ENCODE measurements around the gene TICRR.

Gene TICRR

GRCh38 chr15:89649716-89650115 is 74.4 kb downstream of the TICRR start:
- DNase-seq (ENCODE audit: low read depth, low spot score): no peak
- POLR2A ChIA-PET: no interaction called here
- H3K4me3 ChIP-seq (ENCODE audit: low read depth, low read length): no peak overlapping the region
- TF ChIP-seq, protein P1, sequence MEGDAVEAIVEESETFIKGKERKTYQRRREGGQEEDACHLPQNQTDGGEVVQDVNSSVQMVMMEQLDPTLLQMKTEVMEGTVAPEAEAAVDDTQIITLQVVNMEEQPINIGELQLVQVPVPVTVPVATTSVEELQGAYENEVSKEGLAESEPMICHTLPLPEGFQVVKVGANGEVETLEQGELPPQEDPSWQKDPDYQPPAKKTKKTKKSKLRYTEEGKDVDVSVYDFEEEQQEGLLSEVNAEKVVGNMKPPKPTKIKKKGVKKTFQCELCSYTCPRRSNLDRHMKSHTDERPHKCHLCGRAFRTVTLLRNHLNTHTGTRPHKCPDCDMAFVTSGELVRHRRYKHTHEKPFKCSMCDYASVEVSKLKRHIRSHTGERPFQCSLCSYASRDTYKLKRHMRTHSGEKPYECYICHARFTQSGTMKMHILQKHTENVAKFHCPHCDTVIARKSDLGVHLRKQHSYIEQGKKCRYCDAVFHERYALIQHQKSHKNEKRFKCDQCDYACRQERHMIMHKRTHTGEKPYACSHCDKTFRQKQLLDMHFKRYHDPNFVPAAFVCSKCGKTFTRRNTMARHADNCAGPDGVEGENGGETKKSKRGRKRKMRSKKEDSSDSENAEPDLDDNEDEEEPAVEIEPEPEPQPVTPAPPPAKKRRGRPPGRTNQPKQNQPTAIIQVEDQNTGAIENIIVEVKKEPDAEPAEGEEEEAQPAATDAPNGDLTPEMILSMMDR (IDR thresholded peaks at IDR 0.05; ENCODE audit: insufficient read depth, low read length, missing control alignments): no peak
- CTCF ChIA-PET: interaction anchor here (0.8 to 1.4 kb wide), 2 partner anchors 9 to 34 kb away, joined by 3 to 7 read pairs; no protein-coding TSS in a partner anchor

DNA sequence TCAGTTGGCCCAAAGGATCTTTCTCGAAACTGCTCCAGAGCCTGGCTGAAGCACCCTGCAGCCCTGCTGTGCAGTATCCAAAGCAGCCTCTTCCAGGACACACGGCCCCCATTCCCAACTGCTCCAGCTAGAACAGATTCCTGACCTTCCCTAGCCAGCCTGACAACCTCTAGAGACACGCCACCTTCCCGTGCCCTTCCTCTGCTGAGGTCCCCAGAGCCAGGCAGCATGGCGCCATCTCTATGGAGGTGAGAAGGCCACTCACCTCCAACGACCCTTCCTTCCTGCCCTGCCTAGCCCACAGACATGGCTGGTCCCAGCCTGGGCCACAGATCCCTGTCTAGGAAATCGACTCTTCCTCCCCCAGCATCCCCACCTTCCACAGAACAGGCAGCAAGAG is 76.9 kb downstream of the TICRR start:
- DNase-seq (ENCODE audit: low read depth, low spot score): no peak
- TF ChIP-seq, protein P1 (IDR thresholded peaks at IDR 0.05; ENCODE audit: insufficient read depth, low read length, missing control alignments): no peak
- no peak overlapping the region for H3K4me3 ChIP-seq (ENCODE audit: low read depth, low read length)
- ChIA-PET CTCF (interaction anchor here (0.9 kb wide), 1 partner anchor 9 kb away, joined by 3 read pairs; no protein-coding TSS in a partner anchor), POLR2A (no interaction called here)

DNA sequence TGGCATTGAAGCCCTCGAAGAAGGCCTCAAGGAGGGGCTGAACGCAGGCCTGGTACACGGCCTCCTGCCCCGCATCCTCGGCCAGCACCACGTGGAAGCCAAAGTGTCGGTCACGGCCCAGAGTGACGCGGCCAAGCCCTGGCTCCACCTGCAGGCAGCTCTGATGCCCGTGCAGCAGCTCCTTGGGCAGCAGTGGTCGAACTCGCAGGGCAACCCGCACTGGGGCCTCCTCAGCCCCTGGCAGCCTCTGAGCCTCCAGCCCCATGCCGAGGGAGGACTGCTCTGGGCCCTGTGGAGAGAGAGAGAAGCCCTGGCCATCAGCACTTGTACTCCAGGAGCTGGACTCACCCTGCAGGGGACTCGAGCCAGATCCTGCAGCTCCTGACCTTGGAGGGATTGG is 77.4 kb downstream of the TICRR start:
- CTCF ChIA-PET: interaction anchor here (0.9 to 1.0 kb wide), 2 partner anchors 10 to 98 kb away, joined by 3 read pairs; partner anchors contain the start of gene MESP1
- no peak overlapping the region for H3K4me3 ChIP-seq (ENCODE audit: low read depth, low read length)
- no peak for DNase-seq (ENCODE audit: low read depth, low spot score)
- TF ChIP-seq, protein P1 (IDR thresholded peaks at IDR 0.05; ENCODE audit: insufficient read depth, low read length, missing control alignments): no peak
- POLR2A ChIA-PET: no interaction called here

DNA sequence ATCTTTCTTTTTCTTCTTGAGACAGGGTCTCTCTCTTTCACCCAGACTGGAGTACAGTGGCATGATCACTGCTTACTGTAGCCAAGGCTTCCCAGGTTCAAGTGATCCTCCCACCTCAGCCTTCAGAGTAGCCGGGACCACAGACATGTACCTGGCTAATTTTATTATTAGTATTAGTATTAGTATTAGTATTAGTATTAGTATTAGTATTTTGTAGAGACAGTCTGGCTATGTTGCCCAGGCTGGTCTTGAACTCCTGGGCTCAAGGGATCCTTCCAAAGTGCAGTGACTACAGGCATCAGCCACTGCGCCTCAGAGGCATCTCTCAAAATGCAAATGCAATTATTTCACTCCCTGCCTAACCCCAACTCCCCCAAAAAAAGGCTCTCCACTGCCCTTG is 78.3 kb downstream of the TICRR start:
- ChIA-PET CTCF (no interaction called here), POLR2A (no interaction called here)
- no peak overlapping the region for H3K4me3 ChIP-seq (ENCODE audit: low read depth, low read length)
- no peak for DNase-seq (ENCODE audit: low read depth, low spot score)
- TF ChIP-seq, protein P1 (IDR thresholded peaks at IDR 0.05; ENCODE audit: insufficient read depth, low read length, missing control alignments): no peak

GRCh38 chr15:89654301-89654761 is 79.1 kb downstream of the TICRR start:
- peak overlapping the region; percentile 78 for H3K4me3 ChIP-seq (ENCODE audit: low read depth, low read length)
- ChIA-PET POLR2A (interaction anchor here (1.1 kb wide), 1 partner anchor 24 kb away, joined by 3 read pairs; no protein-coding TSS in a partner anchor), CTCF (interaction anchor here (1.2 to 1.6 kb wide), 2 partner anchors 8 to 26 kb away, joined by 3 to 6 read pairs; no protein-coding TSS in a partner anchor)
- no peak for DNase-seq (ENCODE audit: low read depth, low spot score)
- TF ChIP-seq, protein P1 (IDR thresholded peaks at IDR 0.05; ENCODE audit: insufficient read depth, low read length, missing control alignments): no peak

DNA sequence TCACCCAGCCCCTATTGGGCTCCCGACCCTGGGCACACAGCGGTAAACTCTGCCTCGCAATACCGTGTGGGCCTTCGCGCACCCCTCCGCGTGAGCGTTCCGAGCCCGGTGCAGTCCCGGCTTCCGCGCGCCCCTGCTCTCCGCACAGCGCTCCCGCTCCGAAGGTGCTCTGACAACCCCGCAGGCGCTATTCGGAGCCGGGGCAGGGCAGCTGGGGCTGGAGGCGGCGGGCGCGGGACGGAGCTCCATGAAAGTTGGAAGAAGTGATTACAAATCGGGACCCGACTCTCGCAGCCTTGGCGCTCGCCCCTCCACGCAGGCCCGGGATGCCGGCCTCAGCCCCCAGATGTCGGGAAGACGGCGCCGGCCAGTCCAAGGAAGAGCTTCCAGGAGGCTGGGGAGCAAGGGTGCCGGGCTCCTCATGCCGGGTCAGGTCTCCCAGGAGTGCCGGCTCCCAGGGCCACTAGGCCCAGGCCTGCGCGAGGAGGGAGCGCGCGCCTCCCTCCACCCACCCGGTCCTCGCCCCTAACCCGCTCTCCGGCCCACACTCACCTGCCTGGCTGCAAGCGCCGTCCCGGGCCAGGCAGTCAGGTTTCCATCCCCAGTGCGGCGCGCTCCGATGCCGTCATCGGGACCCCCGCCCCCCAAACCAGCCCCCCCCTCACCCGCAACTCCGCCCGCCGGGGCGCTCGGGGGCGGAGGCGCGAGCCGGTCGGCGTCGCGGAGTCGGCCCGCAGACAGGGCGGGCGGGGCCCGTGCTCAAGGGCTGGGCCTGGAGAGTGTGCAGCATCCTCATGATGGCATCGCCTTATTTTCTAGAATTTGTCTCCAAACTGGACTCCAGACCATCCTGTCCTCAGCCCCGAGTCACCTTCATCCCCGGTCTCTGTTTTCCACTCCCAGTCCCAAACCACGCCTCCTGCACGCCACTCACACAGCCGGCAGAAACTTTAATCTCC is 79.9 kb downstream of the TICRR start, which contains the start of gene KIF7:
TSS of gene KIF7 (minus strand) at position 621 of the 959 bp plus-strand sequence. CDS start 2,537 bp downstream, outside the sequence.
- TF ChIP-seq, protein P1 (IDR thresholded peaks at IDR 0.05; ENCODE audit: insufficient read depth, low read length, missing control alignments): no peak
- POLR2A ChIA-PET: interaction anchor here (1.1 kb wide), 1 partner anchor 24 kb away, joined by 3 read pairs; no protein-coding TSS in a partner anchor
- H3K4me3 ChIP-seq (ENCODE audit: low read depth, low read length): peak within 1 kb of the TSS; percentile 78
- CTCF ChIA-PET: interaction anchor here (1.2 to 1.6 kb wide), 2 partner anchors 9 to 25 kb away, joined by 3 to 6 read pairs; no protein-coding TSS in a partner anchor
- DNase-seq (ENCODE audit: low read depth, low spot score): no peak
